GM10266 (cell line): ENCODE data around the gene SENP6.

ENCODE experiments used
- DNase-seq: peaks from one replicate; pipeline ENCODE4 v3.0.0; 2012; ENCODE audit errors: extremely low spot score
- TF ChIP-seq, protein P1 (sequence below): IDR thresholded peaks from 2 replicates; pipeline ENCODE4 v1.5.1; 2012; ENCODE audit warnings: mild to moderate bottlenecking, low read depth; ENCODE audit not compliant: control insufficient read depth, insufficient read depth; ENCODE audit errors: missing control alignments

SENP6 gene

DNA sequence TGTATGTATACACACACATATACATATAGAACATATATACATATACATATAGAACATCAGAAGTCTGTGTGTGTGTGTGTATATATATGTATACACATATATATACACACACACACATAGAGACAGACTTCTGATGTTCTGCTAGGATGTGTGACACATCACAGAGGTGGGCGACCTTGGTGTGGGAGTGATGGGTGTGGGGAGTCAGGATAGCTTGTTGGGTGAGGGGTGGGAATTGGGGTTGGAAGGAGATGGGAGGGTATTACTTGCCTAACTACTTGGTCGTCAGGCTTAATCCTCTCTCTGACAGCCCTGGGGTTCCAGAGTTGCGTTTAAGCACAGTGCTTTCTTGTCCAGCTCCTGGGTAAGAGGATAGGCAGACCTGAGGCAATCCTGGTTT, 155.6 kb downstream of the SENP6 start:
- DNase-seq = no peak
- TF ChIP-seq, protein P1, sequence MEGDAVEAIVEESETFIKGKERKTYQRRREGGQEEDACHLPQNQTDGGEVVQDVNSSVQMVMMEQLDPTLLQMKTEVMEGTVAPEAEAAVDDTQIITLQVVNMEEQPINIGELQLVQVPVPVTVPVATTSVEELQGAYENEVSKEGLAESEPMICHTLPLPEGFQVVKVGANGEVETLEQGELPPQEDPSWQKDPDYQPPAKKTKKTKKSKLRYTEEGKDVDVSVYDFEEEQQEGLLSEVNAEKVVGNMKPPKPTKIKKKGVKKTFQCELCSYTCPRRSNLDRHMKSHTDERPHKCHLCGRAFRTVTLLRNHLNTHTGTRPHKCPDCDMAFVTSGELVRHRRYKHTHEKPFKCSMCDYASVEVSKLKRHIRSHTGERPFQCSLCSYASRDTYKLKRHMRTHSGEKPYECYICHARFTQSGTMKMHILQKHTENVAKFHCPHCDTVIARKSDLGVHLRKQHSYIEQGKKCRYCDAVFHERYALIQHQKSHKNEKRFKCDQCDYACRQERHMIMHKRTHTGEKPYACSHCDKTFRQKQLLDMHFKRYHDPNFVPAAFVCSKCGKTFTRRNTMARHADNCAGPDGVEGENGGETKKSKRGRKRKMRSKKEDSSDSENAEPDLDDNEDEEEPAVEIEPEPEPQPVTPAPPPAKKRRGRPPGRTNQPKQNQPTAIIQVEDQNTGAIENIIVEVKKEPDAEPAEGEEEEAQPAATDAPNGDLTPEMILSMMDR = no peak

DNA sequence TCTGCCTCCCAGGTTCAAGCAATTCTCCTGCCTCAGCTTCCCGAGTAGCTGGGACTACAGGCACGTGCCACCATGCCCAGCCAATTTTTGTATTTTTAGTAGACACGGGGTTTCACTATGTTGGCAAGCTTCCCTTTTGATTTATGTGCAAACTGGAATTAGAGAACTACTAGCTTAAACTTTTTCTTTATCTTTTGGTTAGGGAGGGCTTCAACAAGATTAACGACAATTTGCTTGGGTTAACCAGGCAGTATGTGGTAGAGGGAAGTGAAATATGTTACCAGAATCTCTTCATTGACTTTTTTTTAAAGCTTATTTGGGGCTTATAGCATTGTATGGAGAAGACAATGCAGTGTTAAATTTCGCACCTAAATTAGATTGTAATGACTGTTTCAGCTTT, 156.4 kb downstream of the SENP6 start:
- TF ChIP-seq, protein P1 = no peak
- no peak for DNase-seq

DNA sequence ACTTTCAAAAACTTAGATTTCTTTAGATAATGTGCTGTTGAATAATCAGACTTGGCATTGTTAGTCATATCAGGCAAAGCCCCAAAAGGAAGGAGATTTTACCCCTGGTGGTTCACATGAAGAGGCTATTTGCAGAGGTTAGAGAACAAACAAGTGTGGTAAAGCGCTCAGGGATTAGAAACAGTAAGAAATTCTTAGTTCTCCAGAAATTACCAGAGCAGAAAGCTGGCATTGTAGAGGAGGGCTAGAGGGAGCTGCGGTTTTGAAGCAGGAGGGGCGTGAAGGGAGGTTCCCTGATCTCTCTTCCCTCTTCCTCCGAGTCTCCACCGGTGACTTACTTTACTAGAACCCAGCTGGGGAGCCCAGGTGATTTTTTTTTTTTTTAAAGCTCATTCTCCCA, 157.5 kb downstream of the SENP6 start:
- TF ChIP-seq, protein P1 = no peak
- no peak for DNase-seq

DNA sequence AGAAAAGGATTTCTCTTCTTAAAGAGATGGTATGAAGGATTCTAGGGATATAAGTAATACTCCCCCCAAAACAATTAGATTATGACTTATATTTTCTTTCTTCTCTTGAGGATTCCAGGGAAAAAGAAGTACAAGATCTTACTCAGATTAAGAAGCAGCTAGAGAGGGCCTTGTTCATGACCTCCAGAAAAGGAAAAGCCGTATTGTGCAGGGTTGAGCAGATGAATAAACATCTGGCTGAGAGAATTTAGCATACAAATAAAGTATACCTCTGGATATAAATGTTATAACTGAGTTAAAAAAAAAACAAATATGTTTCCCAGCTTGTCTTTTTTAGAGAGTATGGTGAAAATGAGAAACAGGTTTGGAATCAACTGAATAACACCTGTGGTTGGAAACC, 158.6 kb downstream of the SENP6 start:
- DNase-seq = no peak
- TF ChIP-seq, protein P1 = no peak

DNA sequence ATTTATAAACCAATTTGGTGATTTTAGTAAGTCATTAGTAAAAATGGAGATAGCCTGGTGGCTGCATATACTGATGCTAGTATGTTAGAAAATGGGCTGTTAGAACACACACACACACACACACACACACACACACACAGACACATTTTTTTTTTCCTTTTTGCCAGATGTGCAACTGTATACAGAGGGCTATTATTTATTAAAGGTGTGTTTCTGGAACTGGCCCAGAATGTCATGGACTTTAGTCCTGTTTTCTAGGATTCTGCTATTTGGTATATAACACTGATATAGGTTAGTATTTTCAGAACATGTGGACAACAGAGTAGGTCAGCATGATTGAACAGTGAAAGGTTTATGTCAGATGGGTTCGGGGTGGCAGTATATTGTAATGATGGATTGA, 159.8 kb downstream of the SENP6 start:
- no peak for DNase-seq
- TF ChIP-seq, protein P1 = no peak

DNA sequence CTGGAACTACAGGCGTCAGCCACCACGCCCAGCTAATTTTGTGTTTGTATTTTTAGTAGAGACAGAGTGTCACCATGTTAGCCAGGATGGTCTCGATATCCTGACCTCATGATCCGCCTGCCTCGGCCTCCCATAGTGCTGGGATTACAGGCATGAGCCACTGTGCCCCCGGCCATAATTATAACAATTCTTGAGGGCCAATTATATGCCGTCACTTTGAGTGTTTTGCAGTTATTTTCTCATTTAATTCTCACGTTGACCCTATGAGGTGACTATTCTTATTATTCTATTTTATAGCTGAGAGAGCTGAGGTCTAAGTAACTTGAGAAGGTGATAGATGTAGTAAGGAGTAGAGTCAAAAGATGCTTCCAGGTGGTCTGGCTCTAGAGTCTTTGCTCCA, 160.4 kb downstream of the SENP6 start:
- DNase-seq = no peak
- TF ChIP-seq, protein P1 = no peak

DNA sequence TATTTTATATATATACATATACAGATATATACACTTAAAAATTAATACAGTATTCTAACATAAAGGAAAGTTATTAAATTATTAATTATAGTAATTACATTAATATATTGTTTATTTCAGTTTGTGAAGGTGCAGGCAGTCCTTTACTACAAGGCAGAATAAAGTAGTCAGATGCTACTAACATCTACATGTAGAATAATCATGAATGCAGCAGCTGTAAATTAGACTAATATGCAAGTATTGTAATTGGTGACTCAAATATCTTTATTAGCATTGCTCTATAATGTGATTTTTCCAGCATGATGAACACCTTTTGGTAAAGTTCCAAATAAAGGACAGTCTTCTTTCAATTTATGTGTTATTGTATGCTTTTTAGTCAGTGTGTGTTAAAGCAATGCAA, 164.7 kb downstream of the SENP6 start:
- TF ChIP-seq, protein P1 = no peak
- no peak for DNase-seq
